ENCODE measurements around the gene BRAT1. TPM values are rescaled to one million over a fixed set of nuclear protein-coding genes. Genes with fewer than 3 reads are reported as not detected.

Gene BRAT1
- total and polyA plus RNA-seq, 2 donors from 2014 or later = 18.7 to 23.7 TPM

- no peak for FAIRE-seq
- peak in 2 of 5 donors; percentile 56 to 73 for DNase-seq
- H3K9me3 ChIP-seq (ENCODE audit: control insufficient read depth in 2 of 3, insufficient read depth in 1 of 3, low read length in 3 of 3) = no peaks in the 10 kb centered on the region
- H3K9ac ChIP-seq (ENCODE audit: low read length in 3 of 3) = no peak overlapping the region
- H3K4me3 ChIP-seq (ENCODE audit: low read length in 3 of 3) = no peak overlapping the region
- intact Hi-C loops (cut with DNase I) = no loop called here
- peaks cover 0 to 9% (median 0%) of the 10 kb centered on the region in 3 donors for H3K4me1 ChIP-seq (ENCODE audit: control insufficient read depth in 2 of 3, insufficient read depth in 2 of 3, low read depth in 1 of 3, low read length in 3 of 3)
- no peak overlapping the region for H3K27ac ChIP-seq (ENCODE audit: low read depth in 2 of 2, low read length in 2 of 2)
- TF ChIP-seq CTCF (IDR thresholded peaks at IDR 0.05; ENCODE audit: borderline replicate concordance, extremely low read depth, insufficient read depth) = no peak
- no peaks in the 10 kb centered on the region for H3K27me3 ChIP-seq (ENCODE audit: control insufficient read depth, insufficient read depth, low read length)
- peaks cover 0 to 4% (median 0%) of the 10 kb centered on the region in 3 donors for H3K36me3 ChIP-seq (ENCODE audit: control insufficient read depth in 2 of 3, insufficient read depth in 3 of 3, low read length in 3 of 3)
Observed at GRCh38 chr7:2528481-2529095, 26.7 kb downstream of the BRAT1 start.

- peaks cover 0 to 4% (median 0%) of the 10 kb centered on the region in 3 donors for H3K36me3 ChIP-seq (ENCODE audit: control insufficient read depth in 2 of 3, insufficient read depth in 3 of 3, low read length in 3 of 3)
- no peak for TF ChIP-seq CTCF (IDR thresholded peaks at IDR 0.05; ENCODE audit: borderline replicate concordance, extremely low read depth, insufficient read depth)
- H3K27ac ChIP-seq (ENCODE audit: low read depth in 2 of 2, low read length in 2 of 2) = no peak overlapping the region
- FAIRE-seq (no peak), DNase-seq (peak in 2 of 5 donors; percentile 43 to 74)
- no peak overlapping the region for H3K9ac ChIP-seq (ENCODE audit: low read length in 3 of 3)
- intact Hi-C loops (cut with DNase I) = no loop called here
- H3K27me3 ChIP-seq (ENCODE audit: control insufficient read depth, insufficient read depth, low read length) = no peaks in the 10 kb centered on the region
- H3K4me3 ChIP-seq (ENCODE audit: low read length in 3 of 3) = no peak overlapping the region
- peaks cover 0 to 14% (median 0%) of the 10 kb centered on the region in 3 donors for H3K4me1 ChIP-seq (ENCODE audit: control insufficient read depth in 2 of 3, insufficient read depth in 2 of 3, low read depth in 1 of 3, low read length in 3 of 3)
- no peaks in the 10 kb centered on the region for H3K9me3 ChIP-seq (ENCODE audit: control insufficient read depth in 2 of 3, insufficient read depth in 1 of 3, low read length in 3 of 3)
Observed at GRCh38 chr7:2527505-2528467, 27.5 kb downstream of the BRAT1 start.

- Histone ChIP-seq H3K4me3 (ENCODE audit: low read length in 3 of 3) (no peak overlapping the region), H3K36me3 (ENCODE audit: control insufficient read depth in 2 of 3, insufficient read depth in 3 of 3, low read length in 3 of 3) (peaks cover 0 to 4% (median 0%) of the 10 kb centered on the region in 3 donors), H3K27ac (ENCODE audit: low read depth in 2 of 2, low read length in 2 of 2) (no peak overlapping the region), H3K27me3 (ENCODE audit: control insufficient read depth, insufficient read depth, low read length) (no peaks in the 10 kb centered on the region), H3K9me3 (ENCODE audit: control insufficient read depth in 2 of 3, insufficient read depth in 1 of 3, low read length in 3 of 3) (no peaks in the 10 kb centered on the region), H3K4me1 (ENCODE audit: control insufficient read depth in 2 of 3, insufficient read depth in 2 of 3, low read depth in 1 of 3, low read length in 3 of 3) (peaks cover 0 to 22% (median 0%) of the 10 kb centered on the region in 3 donors), H3K9ac (ENCODE audit: low read length in 3 of 3) (no peak overlapping the region)
- FAIRE-seq = no peak
- intact Hi-C loops (cut with DNase I) = no loop called here
- DNase-seq = peak in 1 of 5 donors; percentile 72
- no peak for TF ChIP-seq CTCF (IDR thresholded peaks at IDR 0.05; ENCODE audit: borderline replicate concordance, extremely low read depth, insufficient read depth)
Observed at GRCh38 chr7:2526659-2527504, 28.4 kb downstream of the BRAT1 start.

Data from kidney (tissue), 14 donors.